ENCODE measurements around the gene DUSP3. TPM values are rescaled to one million over a fixed set of nuclear protein-coding genes. Genes with fewer than 3 reads are reported as not detected.

Gene DUSP3
- total RNA-seq, 2 experiments from 2014 or later, result 10.6 to 12.6 TPM

DNA sequence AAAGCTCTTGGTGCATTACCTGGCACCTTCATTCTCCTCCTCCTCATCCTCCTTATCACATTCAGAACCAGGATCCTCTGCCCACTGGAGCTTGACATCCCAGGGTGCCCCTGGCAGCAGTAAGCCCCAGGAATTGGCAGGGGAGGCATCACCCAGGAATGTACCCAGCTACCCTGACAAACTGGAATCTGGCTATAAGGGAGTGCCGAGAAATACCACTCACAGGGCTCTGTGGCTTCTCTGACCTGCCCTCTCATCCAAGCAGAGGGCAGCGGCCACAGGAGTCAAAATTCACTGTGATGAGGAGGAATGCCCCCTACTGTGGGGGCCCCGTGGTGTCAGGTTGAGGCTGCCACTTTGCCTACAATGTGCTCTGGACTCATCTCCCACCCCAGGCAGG is 34.6 kb upstream of the DUSP3 start:
- Mint-ChIP-seq H3K27me3 (peaks cover 2% of the 10 kb centered on the region), H3K27ac (no peak overlapping the region)
- intact Hi-C loops (cut with DNase I, micrococcal nuclease), result no loop called here

DNA sequence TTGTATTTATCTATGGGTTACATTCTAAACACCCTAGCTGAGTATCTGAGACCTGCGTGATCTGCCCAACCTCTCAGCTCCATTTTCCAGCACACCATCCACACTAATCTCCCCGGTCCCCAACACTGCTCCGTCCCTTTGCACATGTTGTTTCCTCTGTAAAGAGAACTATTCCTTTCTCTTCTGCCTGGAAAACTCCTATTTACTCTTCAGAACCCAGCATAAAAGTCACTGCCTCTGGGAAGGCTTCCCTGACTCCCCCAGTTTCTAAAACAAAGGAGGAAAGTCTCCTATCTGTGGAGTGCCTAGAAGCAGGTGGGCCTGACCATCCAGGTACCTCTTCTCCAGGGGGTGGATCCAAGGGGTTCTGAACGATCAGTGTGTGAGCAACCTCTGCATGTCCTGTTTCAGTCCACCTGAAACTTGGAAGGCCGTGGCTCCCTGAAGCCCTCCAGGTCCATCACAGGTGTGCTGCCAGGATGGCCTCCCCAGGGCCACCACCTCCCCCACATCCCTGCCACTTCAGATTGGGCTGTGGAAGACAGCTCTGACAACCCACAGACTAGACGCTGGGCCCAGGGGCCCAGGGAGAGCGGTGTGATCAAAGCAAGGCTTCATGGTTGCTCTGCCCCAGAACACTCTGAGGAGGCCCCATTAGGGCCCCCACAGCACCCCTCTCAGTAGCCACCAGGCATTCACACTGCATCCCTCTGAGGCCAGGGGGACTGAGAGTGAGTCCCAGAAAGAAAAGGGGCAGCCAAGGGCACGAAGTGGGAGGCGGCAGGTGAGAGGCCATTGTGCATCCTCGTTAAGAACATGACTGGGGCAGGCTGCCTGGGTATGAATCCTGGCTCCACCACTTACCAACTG is 33.9 kb upstream of the DUSP3 start:
- TF ChIP-seq, protein P1, sequence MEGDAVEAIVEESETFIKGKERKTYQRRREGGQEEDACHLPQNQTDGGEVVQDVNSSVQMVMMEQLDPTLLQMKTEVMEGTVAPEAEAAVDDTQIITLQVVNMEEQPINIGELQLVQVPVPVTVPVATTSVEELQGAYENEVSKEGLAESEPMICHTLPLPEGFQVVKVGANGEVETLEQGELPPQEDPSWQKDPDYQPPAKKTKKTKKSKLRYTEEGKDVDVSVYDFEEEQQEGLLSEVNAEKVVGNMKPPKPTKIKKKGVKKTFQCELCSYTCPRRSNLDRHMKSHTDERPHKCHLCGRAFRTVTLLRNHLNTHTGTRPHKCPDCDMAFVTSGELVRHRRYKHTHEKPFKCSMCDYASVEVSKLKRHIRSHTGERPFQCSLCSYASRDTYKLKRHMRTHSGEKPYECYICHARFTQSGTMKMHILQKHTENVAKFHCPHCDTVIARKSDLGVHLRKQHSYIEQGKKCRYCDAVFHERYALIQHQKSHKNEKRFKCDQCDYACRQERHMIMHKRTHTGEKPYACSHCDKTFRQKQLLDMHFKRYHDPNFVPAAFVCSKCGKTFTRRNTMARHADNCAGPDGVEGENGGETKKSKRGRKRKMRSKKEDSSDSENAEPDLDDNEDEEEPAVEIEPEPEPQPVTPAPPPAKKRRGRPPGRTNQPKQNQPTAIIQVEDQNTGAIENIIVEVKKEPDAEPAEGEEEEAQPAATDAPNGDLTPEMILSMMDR (IDR thresholded peaks at IDR 0.05), result no peak
- no peaks in the 10 kb centered on the region for H3K4me1 ChIP-seq (ENCODE audit: insufficient read depth, low read length)
- ATAC-seq (ENCODE audit: poor library complexity) (no peak), DNase-seq (no peak)
- intact Hi-C loops (cut with DNase I, micrococcal nuclease), result no loop called here
- CTCF ChIA-PET, result no interaction called here
- H3K36me3 ChIP-seq (ENCODE audit: insufficient read depth, low read length), result no peaks in the 10 kb centered on the region
- no peaks in the 10 kb centered on the region for H3K4me1 Mint-ChIP-seq (ENCODE audit: low read depth)
- H3K27me3 ChIP-seq (ENCODE audit: control insufficient read depth in 1 of 2, insufficient read depth in 2 of 2, low read length in 2 of 2), result no peaks in the 10 kb centered on the region
- H3K9me3 ChIP-seq (ENCODE audit: control insufficient read depth in 1 of 2, insufficient read depth in 1 of 2, low read length in 2 of 2), result no peaks in the 10 kb centered on the region
- no peaks in the 10 kb centered on the region for H3K9me3 Mint-ChIP-seq
- no peak overlapping the region for H3K27ac ChIP-seq (ENCODE audit: low read depth in 1 of 2, low read length in 2 of 2)
- peaks cover 7% of the 10 kb centered on the region for H3K27me3 Mint-ChIP-seq
- H3K4me3 Mint-ChIP-seq, result no peak overlapping the region
- POLR2A ChIA-PET, result no interaction called here
- H3K27ac Mint-ChIP-seq, result no peak overlapping the region
- no peaks in the 10 kb centered on the region for H3K36me3 Mint-ChIP-seq (ENCODE audit: low read depth)
- H3K4me3 ChIP-seq (ENCODE audit: low read length), result no peak overlapping the region

More for the DNA sequence above, 34.6 kb upstream of the DUSP3 start:
- DNase-seq, result no peak
- Histone ChIP-seq H3K36me3 (ENCODE audit: insufficient read depth, low read length) (no peaks in the 10 kb centered on the region), H3K27me3 (ENCODE audit: control insufficient read depth in 1 of 2, insufficient read depth in 2 of 2, low read length in 2 of 2) (no peaks in the 10 kb centered on the region), H3K27ac (ENCODE audit: low read depth in 1 of 2, low read length in 2 of 2) (no peak overlapping the region), H3K9me3 (ENCODE audit: control insufficient read depth in 1 of 2, insufficient read depth in 1 of 2, low read length in 2 of 2) (no peaks in the 10 kb centered on the region), H3K4me3 (ENCODE audit: low read length) (no peak overlapping the region), H3K4me1 (ENCODE audit: insufficient read depth, low read length) (no peaks in the 10 kb centered on the region)
- Mint-ChIP-seq H3K9me3 (no peaks in the 10 kb centered on the region), H3K4me1 (ENCODE audit: low read depth) (no peaks in the 10 kb centered on the region), H3K4me3 (no peak overlapping the region), H3K36me3 (ENCODE audit: low read depth) (no peaks in the 10 kb centered on the region)
- ATAC-seq (ENCODE audit: poor library complexity), result no peak
- TF ChIP-seq, protein P1 (IDR thresholded peaks at IDR 0.05), result no peak
- ChIA-PET POLR2A (no interaction called here), CTCF (no interaction called here)

DNA sequence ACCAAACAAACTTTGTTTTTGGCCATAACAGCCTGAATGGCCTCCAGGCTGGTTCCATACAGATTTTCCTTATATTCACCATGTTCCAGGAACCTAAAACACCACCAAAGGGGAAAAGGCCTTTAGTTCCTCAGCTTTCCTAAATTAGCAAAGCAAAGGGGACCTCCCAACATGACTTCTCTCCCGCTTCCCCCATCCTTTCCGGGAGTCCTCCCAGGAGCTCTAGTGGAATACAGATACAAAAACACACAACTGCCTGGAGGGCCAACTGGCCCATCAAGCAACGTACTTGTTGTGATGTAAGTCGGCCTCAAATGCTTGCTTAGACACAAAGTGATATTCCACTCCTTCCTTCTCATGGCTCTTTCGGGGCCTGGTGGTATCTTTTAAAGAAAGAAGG is 32.0 kb upstream of the DUSP3 start:
- no peaks in the 10 kb centered on the region for H3K27me3 ChIP-seq (ENCODE audit: control insufficient read depth in 1 of 2, insufficient read depth in 2 of 2, low read length in 2 of 2)
- H3K4me3 Mint-ChIP-seq, result no peak overlapping the region
- H3K4me3 ChIP-seq (ENCODE audit: low read length), result no peak overlapping the region
- POLR2A ChIA-PET, result no interaction called here
- H3K9me3 Mint-ChIP-seq, result no peaks in the 10 kb centered on the region
- H3K4me1 ChIP-seq (ENCODE audit: insufficient read depth, low read length), result no peaks in the 10 kb centered on the region
- CTCF ChIA-PET, result no interaction called here
- TF ChIP-seq, protein P1 (IDR thresholded peaks at IDR 0.05), result no peak
- peaks cover 7% of the 10 kb centered on the region for H3K27me3 Mint-ChIP-seq
- no peak overlapping the region for H3K27ac Mint-ChIP-seq
- H3K4me1 Mint-ChIP-seq (ENCODE audit: low read depth), result no peaks in the 10 kb centered on the region
- DNase-seq (no peak), ATAC-seq (ENCODE audit: poor library complexity) (no peak)
- H3K36me3 Mint-ChIP-seq (ENCODE audit: low read depth), result no peaks in the 10 kb centered on the region
- H3K9me3 ChIP-seq (ENCODE audit: control insufficient read depth in 1 of 2, insufficient read depth in 1 of 2, low read length in 2 of 2), result no peaks in the 10 kb centered on the region
- no peaks in the 10 kb centered on the region for H3K36me3 ChIP-seq (ENCODE audit: insufficient read depth, low read length)
- intact Hi-C loops (cut with DNase I, micrococcal nuclease), result no loop called here
- no peak overlapping the region for H3K27ac ChIP-seq (ENCODE audit: low read depth in 1 of 2, low read length in 2 of 2)

Measured in CD4-positive, alpha-beta T cell (primary cell).